ENCODE data around the gene SPDYE16.
"Not testable (repeated sequence)": the region's sequence is repeated elsewhere in the genome, so short reads cannot be mapped to it uniquely, and the experiment has no call there.

The SPDYE16 gene

GRCh38 chr7:76503244-76503643 lies 39.9 kb downstream of the SPDYE16 start:
- not testable (repeated sequence) for DNase-seq

DNA sequence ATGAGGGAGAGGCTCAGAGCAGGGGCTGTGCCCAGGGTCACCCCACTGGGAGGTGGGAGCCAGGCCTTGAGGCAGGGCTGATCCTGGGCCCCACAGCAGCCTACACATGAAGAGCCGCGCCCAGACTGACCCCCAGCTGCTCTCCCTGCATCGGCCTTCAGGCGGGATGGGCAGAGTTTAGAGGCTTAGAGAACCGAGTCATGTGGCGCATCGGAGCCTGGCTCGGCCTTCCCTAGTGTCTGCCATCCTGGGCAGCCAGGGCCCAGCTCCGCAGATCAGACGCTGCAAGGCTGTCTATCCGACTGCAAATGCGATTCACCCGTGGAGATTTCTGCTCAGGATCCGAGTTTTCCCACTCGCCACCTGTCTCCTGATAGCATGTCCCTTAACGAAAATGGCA lies 40.3 kb downstream of the SPDYE16 start:
- not testable (repeated sequence) for DNase-seq

GRCh38 chr7:76502224-76502623 lies 40.9 kb downstream of the SPDYE16 start:
- not testable (repeated sequence) for DNase-seq

DNA sequence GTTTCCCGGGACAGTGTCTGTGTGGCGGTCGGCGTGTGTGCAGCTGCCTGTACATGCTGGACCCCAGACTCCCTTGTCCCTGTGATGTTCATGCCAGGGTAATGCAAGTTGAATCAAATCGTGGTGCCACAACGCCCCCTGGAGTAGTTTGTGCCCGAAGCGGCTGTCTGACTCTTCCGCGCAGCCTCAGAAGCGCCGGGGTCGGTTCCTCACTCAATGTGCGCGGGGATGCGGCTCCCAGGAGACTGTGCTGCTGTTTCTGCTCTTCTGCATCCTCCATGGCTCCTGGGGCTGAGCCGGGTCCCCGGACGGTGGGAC lies 43.2 kb downstream of the SPDYE16 start:
- DNase-seq, result not testable (repeated sequence)

DNA sequence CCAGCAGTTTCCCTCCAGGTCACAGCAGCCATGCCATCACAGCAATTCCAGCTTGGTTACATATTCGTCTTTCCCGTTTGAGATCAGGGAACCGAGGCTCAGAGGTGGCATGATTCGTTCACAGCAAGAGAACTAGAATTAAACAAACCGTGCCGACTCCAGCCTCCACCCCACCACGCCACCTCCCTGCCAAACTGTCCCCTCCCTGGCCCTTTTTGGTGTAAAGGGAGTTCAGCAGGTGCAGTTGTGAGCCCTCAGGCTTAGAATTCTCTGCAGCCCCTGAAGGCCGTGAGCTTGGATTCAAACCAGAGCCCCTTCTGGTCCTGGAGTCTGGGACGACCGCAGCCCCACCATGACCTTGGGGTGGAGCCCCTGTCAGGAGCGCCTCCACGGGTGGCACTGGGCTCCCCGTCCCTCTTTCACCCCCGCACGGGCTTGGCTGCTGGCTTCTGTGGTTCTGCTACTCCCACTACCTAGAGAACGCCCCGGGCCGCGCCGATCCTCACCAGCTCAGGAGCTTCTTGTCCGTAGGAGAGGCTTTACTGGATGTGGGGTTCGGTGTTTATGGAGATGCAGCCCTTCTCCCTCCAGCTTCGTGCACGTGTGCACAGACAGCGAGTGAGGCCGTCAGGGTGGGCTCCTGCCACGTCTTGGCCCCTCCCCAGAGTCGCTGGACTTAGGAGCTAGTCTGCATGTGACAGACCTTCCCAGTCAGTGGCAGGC lies 43.7 kb downstream of the SPDYE16 start:
- not testable (repeated sequence) for DNase-seq

DNA sequence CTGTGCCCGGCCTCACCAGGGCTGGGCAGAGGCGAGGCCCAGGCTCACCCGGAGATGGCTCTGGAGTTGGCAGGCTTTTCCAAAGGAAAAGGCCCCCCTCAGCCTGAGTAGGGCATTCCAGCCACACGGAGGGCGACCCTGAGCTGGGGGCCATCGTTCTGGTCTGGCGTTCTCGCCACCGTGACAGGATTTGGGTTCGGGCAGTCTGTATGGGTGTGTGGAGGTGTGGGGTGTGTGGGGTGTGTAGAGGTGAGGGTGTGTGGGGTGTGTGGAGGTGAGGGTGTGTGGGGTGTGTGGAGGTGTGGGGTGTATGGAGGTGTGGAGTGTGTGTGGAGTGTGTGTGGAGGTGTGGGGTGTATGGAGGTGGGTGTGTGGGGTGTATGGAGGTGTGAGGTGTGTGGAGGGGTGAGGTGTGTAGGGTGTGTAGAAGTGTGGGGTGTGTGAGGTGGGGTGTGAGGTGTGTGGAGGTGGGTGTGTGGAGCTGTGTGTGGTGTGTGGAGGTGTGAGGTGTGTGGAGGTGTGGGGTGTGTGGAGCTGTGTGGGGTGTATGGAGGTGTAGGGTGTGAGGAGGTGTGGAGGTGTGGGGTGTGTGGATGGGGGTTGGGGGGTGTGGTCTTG lies 44.4 kb downstream of the SPDYE16 start:
- not testable (repeated sequence) for DNase-seq

DNA sequence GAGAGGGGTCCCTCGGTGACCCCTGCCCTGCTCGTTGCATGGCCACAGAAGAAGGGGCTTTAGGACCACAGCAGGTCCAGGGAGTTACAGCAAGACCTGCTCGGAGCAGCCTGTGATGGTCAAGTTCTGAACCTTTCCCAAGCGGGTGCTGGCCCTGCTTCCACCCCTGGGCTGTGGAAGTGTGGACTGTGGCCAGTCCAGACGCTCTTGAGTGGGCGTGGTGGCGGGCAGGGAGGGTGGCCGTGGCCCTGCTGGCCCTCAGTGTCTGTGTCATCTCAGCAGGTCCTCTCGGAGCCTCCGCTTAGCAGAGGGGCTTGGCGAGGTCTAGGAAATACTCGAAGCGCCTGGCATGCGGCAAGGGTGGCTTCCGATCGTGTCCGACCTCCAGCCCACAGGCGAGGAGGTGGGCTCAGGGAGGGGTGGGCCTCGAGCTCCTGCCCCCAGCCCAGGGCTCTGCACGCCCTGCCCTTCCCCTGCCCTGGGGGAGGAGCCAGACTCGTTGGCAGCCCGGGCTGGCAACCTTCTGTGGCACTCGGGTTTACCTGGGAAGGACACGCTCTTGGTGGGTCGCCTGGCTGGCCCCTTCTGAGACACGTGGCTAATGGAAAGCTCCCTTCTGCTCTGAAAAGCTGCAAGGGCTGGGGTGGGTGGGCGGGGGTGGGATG lies 45.0 kb downstream of the SPDYE16 start:
- not testable (repeated sequence) for DNase-seq

GRCh38 chr7:76495717-76496116 lies 47.4 kb downstream of the SPDYE16 start:
- not testable (repeated sequence) for DNase-seq

DNA sequence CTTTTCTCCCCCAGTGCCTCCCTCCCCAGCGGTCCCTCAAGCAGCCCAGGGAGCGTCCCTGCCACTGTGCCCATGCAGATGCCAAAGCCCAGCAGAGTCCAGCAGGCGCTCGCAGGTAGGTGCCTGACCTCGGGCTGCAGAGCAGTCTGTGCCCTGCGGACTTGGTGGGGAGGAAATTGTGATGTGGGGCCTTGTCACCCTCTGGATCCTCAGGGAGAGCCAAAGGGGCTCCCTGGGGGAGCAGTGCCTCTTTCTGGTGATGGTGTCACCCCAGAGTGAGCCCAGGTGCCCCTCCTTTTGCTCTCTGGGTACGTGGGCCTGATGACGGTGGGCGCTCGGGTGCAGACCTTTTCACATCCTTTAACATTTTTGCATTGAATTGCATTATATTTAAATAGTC lies 51.0 kb downstream of the SPDYE16 start:
- DNase-seq, result not testable (repeated sequence)

- not testable (repeated sequence) for DNase-seq
Measured at GRCh38 chr7:76487969-76488368, 55.1 kb downstream of the SPDYE16 start.

GRCh38 chr7:76486618-76487017 lies 56.5 kb downstream of the SPDYE16 start:
- not testable (repeated sequence) for DNase-seq

GRCh38 chr7:76485822-76486610 lies 57.1 kb downstream of the SPDYE16 start:
- DNase-seq, result not testable (repeated sequence)

DNA sequence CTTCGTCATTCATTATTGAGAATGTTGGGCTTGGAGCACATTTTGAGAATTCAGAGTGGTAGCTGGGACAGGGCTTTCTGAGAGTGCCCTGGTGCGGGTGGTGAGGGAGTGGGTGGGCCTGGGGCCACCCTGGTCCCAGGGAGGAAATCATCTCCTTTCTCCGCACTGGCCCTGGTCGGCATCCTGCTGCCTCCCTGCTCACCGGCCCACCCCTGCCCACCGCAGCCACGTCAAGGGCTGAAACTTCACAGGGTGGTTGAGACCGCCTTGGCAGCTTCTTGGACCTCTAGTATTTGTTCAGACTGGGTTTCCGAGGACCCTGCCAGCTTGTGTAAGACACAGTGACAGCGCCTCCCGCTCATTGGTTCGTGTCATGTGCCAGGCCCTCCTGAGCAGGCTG lies 58.6 kb downstream of the SPDYE16 start:
- DNase-seq, result not testable (repeated sequence)

GRCh38 chr7:76483081-76483480 lies 60.0 kb downstream of the SPDYE16 start:
- DNase-seq, result not testable (repeated sequence)

DNA sequence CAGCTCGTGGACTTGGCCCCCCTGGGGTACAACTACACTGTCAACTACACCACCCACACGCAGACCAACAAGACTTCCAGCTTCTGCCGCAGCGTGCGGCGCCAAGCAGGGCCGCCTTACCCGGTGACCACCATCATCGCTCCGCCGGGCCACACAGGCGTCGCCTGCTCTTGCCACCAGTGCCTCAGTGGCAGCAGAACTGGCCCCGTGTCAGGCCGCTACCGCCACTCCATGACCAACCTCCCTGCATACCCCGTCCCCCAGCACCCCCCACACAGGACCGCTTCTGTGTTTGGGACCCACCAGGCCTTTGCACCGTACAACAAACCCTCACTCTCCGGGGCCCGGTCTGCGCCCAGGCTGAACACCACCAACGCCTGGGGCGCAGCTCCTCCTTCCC lies 60.4 kb downstream of the SPDYE16 start:
- not testable (repeated sequence) for DNase-seq

All from NCI-H1436 treated with DMSO at 0.1 percent for 48 hours (cell line).